A673 (cell line): ENCODE results near the gene GRPEL2.

ENCODE experiments used
- CTCF ChIP-seq: fragments of 300-800, 200-600 bp; sonication (generic); conservative IDR thresholded peaks from 2 replicates; pipeline ENCODE4 v1.5.1; 2017; ENCODE audit warnings: low read depth, mild to moderate bottlenecking, antibody characterized with exemption, low read length, moderate library complexity, mixed read lengths
- EZH2 ChIP-seq: fragments of 200-600 bp; sonication (generic); IDR thresholded peaks from 2 replicates; pipeline ENCODE4 v1.6.1; 2017; ENCODE audit warnings: borderline replicate concordance, low read depth, mild to moderate bottlenecking, mixed read lengths, antibody characterized with exemption, low read length; ENCODE audit not compliant: poor library complexity, severe bottlenecking

- no peak for TF ChIP-seq CTCF
- TF ChIP-seq EZH2 = no peak
Measured at GRCh38 chr5:149310488-149310887, 34.8 kb upstream of the GRPEL2 start.
